SK-N-SH treated with all-trans-retinoic acid at 6 μM for 48 hours (cell line): Measurements from ENCODE around the gene VSNL1.

Experiments
- ATAC-seq: fragments of 200-7000 bp; cut with Tn5 transposase; 3 replicates; pipeline ENCODE4 v1.9.1; 2020; ENCODE audit warnings: mild to moderate bottlenecking, moderate library complexity
- ARNTL ChIP-seq: fragments of 450-650 bp; formaldehyde crosslinking; IDR thresholded peaks from 2 replicates; pipeline ENCODE4 v1.5.0; 2020; ENCODE audit warnings: low read depth, mild to moderate bottlenecking, moderate library complexity, borderline replicate concordance
- BACH2 ChIP-seq: fragments of 250-450 bp; sonication (Bioruptor Pico); IDR thresholded peaks from 2 replicates; pipeline ENCODE4 v1.9.0; 2021; ENCODE audit warnings: mild to moderate bottlenecking, borderline replicate concordance
- CSDC2 ChIP-seq: fragments of 250-450 bp; sonication (Bioruptor Pico); IDR thresholded peaks from 2 replicates; pipeline ENCODE4 v1.5.0; 2020; ENCODE audit warnings: mild to moderate bottlenecking, moderate library complexity
- ESRRG ChIP-seq: fragments of 250-450 bp; sonication (Bioruptor Pico); IDR thresholded peaks from 2 replicates; pipeline ENCODE4 v1.6.1; 2021; ENCODE audit warnings: mild to moderate bottlenecking
- ISL1 ChIP-seq: fragments of 250-450 bp; sonication (Bioruptor Pico); IDR thresholded peaks from 2 replicates; pipeline ENCODE4 v2.1.2; 2022; ENCODE audit warnings: mild to moderate bottlenecking, moderate library complexity
- OSR1 ChIP-seq: fragments of 250-450 bp; sonication (Bioruptor Pico); IDR thresholded peaks from 2 replicates; pipeline ENCODE4 v1.8.0; 2022; ENCODE audit warnings: moderate library complexity, mild to moderate bottlenecking, inconsistent platforms
- PPARA ChIP-seq: fragments of 250-450 bp; sonication (Bioruptor Pico); IDR thresholded peaks from 2 replicates; pipeline ENCODE4 v1.5.0; 2020; ENCODE audit warnings: mild to moderate bottlenecking, borderline replicate concordance
- RARB ChIP-seq: fragments of 250-450 bp; sonication (Bioruptor Pico); IDR thresholded peaks from 2 replicates; pipeline ENCODE4 v1.8.0; 2021; ENCODE audit warnings: mild to moderate bottlenecking, moderate library complexity
- SNAI2 ChIP-seq: fragments of 250-450 bp; sonication (Bioruptor Pico); IDR thresholded peaks from 2 replicates; pipeline ENCODE4 v1.5.0; 2020; ENCODE audit warnings: mild to moderate bottlenecking, moderate library complexity
- TCF4 ChIP-seq: fragments of 250-450 bp; sonication (Bioruptor Pico); IDR thresholded peaks from 2 replicates; pipeline ENCODE4 v1.8.0; 2021; ENCODE audit warnings: mild to moderate bottlenecking, moderate library complexity, borderline replicate concordance
- ZC3H10 ChIP-seq: fragments of 250-450 bp; sonication (Bioruptor Pico); IDR thresholded peaks from 2 replicates; pipeline ENCODE4 v1.5.1; 2021; ENCODE audit warnings: mild to moderate bottlenecking, moderate library complexity
- ZFP3 ChIP-seq: fragments of 250-450 bp; sonication (Bioruptor Pico); IDR thresholded peaks from 2 replicates; pipeline ENCODE4 v1.5.0; 2020; ENCODE audit warnings: mild to moderate bottlenecking, moderate library complexity
- ZFP30 ChIP-seq: fragments of 450-650 bp; formaldehyde crosslinking; IDR thresholded peaks from 2 replicates; pipeline ENCODE4 v1.5.0; 2022; ENCODE audit warnings: mild to moderate bottlenecking, moderate library complexity
- ZNF565 ChIP-seq: fragments of 450-650 bp; formaldehyde crosslinking; conservative IDR thresholded peaks from 2 replicates; pipeline ENCODE4 v1.5.0; 2020; ENCODE audit warnings: low read depth, mild to moderate bottlenecking, moderate library complexity
- ZNF8 ChIP-seq: fragments of 450-650 bp; formaldehyde crosslinking; IDR thresholded peaks from 2 replicates; pipeline ENCODE4 v1.5.0; 2020; ENCODE audit warnings: mild to moderate bottlenecking, moderate library complexity
- TF ChIP-seq, protein P1 (sequence below): fragments of 250-450 bp; sonication (Bioruptor Pico); IDR thresholded peaks from 2 replicates; pipeline ENCODE4 v1.5.0; 2020; ENCODE audit warnings: mild to moderate bottlenecking, moderate library complexity
- TF ChIP-seq, protein P2 (sequence below): fragments of 250-450 bp; sonication (Bioruptor Pico); IDR thresholded peaks from 2 replicates; pipeline ENCODE4 v1.5.1; 2021; ENCODE audit warnings: mild to moderate bottlenecking, moderate library complexity
- TF ChIP-seq, protein P3 (sequence below): fragments of 250-450 bp; sonication (Bioruptor Pico); IDR thresholded peaks from 2 replicates; pipeline ENCODE4 v1.8.0; 2021; ENCODE audit warnings: low read depth, mild to moderate bottlenecking, moderate library complexity, borderline replicate concordance

The VSNL1 gene

DNA sequence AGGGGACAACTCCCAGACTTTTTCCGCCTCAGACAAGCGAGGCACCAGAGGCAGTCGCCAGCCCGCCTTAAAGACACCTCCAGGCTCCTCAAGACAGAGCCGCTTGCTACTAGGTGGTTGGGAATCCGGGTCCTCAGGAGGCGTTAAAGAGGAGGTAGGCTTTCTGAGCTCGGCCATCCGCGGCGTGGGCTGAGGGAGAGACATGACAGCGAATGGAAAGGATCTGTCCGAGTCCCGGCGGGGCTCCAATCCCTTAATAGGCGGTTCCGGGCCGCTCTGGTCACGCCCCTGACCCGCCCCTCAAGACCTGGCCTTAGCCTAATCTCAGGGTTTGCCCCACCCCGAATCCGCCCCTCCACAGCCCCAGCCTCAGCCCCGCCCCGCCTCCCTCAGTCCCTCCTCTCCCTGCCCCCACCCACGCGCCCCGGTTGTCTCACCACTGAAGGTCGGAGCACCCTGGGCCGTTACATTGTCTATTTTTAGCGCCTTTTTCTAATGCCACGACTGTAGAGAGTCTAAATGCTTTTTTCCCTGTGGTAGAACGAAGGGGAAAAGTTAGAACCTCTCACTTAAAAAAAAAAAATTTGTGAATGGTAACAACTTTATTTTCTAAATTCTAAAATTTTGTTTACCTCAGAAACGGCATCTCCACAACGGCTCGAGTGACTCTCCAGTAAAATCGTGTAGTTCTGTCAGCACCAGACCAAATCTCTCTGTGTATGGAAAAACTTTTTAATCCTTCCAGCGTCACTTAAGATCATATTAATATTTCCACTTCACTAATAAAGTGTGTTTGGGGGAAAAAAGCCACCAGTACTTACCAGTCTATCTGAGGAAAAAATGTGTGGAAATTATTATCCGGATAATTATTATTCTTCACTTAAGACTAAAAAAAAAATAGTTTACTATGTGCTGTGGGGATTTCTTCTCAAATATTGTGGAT lies 22.0 kb upstream of the VSNL1 start, which contains the start of gene RAD51AP2:
Gene RAD51AP2 (minus strand): TSS at position 229 of the 943 bp plus-strand sequence. CDS start 25 bp downstream, at position 204.
- TF ChIP-seq RARB (CRISPR knock-in tag) = no peak
- TF ChIP-seq, protein P1, sequence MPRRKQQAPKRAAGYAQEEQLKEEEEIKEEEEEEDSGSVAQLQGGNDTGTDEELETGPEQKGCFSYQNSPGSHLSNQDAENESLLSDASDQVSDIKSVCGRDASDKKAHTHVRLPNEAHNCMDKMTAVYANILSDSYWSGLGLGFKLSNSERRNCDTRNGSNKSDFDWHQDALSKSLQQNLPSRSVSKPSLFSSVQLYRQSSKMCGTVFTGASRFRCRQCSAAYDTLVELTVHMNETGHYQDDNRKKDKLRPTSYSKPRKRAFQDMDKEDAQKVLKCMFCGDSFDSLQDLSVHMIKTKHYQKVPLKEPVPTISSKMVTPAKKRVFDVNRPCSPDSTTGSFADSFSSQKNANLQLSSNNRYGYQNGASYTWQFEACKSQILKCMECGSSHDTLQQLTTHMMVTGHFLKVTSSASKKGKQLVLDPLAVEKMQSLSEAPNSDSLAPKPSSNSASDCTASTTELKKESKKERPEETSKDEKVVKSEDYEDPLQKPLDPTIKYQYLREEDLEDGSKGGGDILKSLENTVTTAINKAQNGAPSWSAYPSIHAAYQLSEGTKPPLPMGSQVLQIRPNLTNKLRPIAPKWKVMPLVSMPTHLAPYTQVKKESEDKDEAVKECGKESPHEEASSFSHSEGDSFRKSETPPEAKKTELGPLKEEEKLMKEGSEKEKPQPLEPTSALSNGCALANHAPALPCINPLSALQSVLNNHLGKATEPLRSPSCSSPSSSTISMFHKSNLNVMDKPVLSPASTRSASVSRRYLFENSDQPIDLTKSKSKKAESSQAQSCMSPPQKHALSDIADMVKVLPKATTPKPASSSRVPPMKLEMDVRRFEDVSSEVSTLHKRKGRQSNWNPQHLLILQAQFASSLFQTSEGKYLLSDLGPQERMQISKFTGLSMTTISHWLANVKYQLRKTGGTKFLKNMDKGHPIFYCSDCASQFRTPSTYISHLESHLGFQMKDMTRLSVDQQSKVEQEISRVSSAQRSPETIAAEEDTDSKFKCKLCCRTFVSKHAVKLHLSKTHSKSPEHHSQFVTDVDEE = no peak; the same call in 1 of the 2 replicates
- ATAC-seq = peak; percentile 98

DNA sequence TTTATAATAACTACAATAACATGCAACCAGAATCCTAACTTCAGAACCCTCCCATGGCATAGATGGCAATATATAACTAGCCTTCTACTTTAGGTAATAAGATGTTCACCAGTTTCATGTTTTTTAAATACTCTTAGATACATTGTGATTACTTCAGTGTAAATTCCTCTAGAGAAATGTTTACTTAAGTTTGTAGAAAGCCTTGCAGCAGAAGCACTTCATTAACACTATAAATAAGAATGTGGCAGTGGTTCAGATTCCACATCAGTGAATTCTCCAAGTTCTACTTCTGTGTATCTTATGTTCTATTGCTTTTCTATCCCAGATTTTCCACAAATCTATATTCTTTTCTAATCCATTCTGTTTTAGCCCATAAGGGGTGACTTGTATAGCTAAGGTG lies 21.0 kb upstream of the VSNL1 start:
- TF ChIP-seq ESRRG (CRISPR knock-in tag) (no peak), RARB (CRISPR knock-in tag) (no peak), TCF4 (CRISPR knock-in tag) (no peak), ZNF565 (CRISPR knock-in tag) (no peak), CSDC2 (CRISPR knock-in tag) (no peak), PPARA (CRISPR knock-in tag) (no peak), ZFP3 (CRISPR knock-in tag) (no peak), SNAI2 (CRISPR knock-in tag) (no peak), ISL1 (CRISPR knock-in tag) (no peak), ZFP30 (CRISPR knock-in tag) (no peak)
- TF ChIP-seq, protein P2, sequence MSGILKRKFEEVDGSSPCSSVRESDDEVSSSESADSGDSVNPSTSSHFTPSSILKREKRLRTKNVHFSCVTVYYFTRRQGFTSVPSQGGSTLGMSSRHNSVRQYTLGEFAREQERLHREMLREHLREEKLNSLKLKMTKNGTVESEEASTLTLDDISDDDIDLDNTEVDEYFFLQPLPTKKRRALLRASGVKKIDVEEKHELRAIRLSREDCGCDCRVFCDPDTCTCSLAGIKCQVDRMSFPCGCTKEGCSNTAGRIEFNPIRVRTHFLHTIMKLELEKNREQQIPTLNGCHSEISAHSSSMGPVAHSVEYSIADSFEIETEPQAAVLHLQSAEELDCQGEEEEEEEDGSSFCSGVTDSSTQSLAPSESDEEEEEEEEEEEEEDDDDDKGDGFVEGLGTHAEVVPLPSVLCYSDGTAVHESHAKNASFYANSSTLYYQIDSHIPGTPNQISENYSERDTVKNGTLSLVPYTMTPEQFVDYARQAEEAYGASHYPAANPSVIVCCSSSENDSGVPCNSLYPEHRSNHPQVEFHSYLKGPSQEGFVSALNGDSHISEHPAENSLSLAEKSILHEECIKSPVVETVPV (CRISPR knock-in tag) = no peak

DNA sequence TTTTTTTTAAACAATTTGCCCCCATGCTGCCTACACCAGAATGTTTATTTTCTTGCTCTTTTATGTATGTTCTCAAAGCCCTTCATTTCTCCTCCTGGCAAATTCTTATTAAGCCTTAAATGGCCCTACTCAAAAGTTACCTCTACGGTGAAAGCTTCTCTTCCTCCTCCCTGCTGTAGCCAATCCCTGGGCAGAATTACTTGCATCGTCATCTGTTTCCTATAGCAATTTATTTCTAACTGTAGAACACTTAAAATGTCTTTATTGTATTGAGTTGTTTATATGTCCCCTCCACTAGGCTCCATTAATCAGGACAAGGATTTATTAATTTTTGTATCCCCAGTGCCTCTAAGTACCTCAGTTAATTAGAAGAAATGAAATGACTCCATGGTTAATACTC lies 19.7 kb upstream of the VSNL1 start:
- TF ChIP-seq ZNF8 (CRISPR knock-in tag) = no peak
- TF ChIP-seq, protein P1 = no peak
- TF ChIP-seq ZC3H10 (CRISPR knock-in tag) = no peak
- no peak for TF ChIP-seq OSR1 (CRISPR knock-in tag)
- TF ChIP-seq BACH2 (CRISPR knock-in tag) = no peak
- no peak for TF ChIP-seq TCF4 (CRISPR knock-in tag)
- TF ChIP-seq, protein P3, sequence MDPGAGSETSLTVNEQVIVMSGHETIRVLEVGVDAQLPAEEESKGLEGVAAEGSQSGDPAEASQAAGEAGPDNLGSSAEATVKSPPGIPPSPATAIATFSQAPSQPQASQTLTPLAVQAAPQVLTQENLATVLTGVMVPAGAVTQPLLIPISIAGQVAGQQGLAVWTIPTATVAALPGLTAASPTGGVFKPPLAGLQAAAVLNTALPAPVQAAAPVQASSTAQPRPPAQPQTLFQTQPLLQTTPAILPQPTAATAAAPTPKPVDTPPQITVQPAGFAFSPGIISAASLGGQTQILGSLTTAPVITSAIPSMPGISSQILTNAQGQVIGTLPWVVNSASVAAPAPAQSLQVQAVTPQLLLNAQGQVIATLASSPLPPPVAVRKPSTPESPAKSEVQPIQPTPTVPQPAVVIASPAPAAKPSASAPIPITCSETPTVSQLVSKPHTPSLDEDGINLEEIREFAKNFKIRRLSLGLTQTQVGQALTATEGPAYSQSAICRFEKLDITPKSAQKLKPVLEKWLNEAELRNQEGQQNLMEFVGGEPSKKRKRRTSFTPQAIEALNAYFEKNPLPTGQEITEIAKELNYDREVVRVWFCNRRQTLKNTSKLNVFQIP (CRISPR knock-in tag) = no peak
- no peak for TF ChIP-seq ARNTL (CRISPR knock-in tag)
- TF ChIP-seq RARB (CRISPR knock-in tag) = no peak
- no peak for TF ChIP-seq ZFP3 (CRISPR knock-in tag)
- TF ChIP-seq ZFP30 (CRISPR knock-in tag) = no peak
- TF ChIP-seq SNAI2 (CRISPR knock-in tag) = no peak

More for the DNA sequence above, 21.0 kb upstream of the VSNL1 start:
- no peak for ATAC-seq

More for the DNA sequence above, 19.7 kb upstream of the VSNL1 start:
- no peak for ATAC-seq
